HG02798 (cell line): ENCODE data around the gene XPNPEP2.

Experiments used
- ATAC-seq: cut with Tn5 transposase; IDR thresholded peaks from one replicate; pipeline ENCODE4 v1.9.1; 2021; ENCODE audit warnings: mild to moderate bottlenecking; ENCODE audit not compliant: unreplicated experiment, poor library complexity

XPNPEP2 gene

GRCh38 chrX:129792586-129793291, 54.0 kb downstream of the XPNPEP2 start:
- ATAC-seq = no peak

- no peak for ATAC-seq
These were observed 54.9 kb downstream of the XPNPEP2 start for GRCh38 chrX:129793604-129794191.

- ATAC-seq = no peak
These were observed 56.8 kb downstream of the XPNPEP2 start for GRCh38 chrX:129795584-129795983.

GRCh38 chrX:129797251-129797906, 58.6 kb downstream of the XPNPEP2 start:
- ATAC-seq = no peak

- ATAC-seq = no peak
These were observed 59.7 kb downstream of the XPNPEP2 start for GRCh38 chrX:129798456-129798855.

- no peak for ATAC-seq
These were observed 60.1 kb downstream of the XPNPEP2 start for GRCh38 chrX:129798888-129799287.

- no peak for ATAC-seq
These were observed 61.4 kb downstream of the XPNPEP2 start for GRCh38 chrX:129800186-129800585.

GRCh38 chrX:129802863-129803262, 64.1 kb downstream of the XPNPEP2 start:
- no peak for ATAC-seq

GRCh38 chrX:129804806-129805205, 66.0 kb downstream of the XPNPEP2 start:
- no peak for ATAC-seq

GRCh38 chrX:129808158-129808828, 69.5 kb downstream of the XPNPEP2 start:
- ATAC-seq = no peak

GRCh38 chrX:129808829-129809796, 70.3 kb downstream of the XPNPEP2 start:
- ATAC-seq = no peak

GRCh38 chrX:129813662-129814368, 75.0 kb downstream of the XPNPEP2 start:
- no peak for ATAC-seq

GRCh38 chrX:129818123-129818522, 79.3 kb downstream of the XPNPEP2 start:
- ATAC-seq = no peak
